Prostate gland (tissue), 2 donors: ENCODE data around the gene TMEM50B.

Experiments
- CTCF ChIP-seq, 4 experiments: fragments of 200-600 bp in 2 of 4; fragments of 450-650 bp in 2 of 4; sonication (generic) in 2 of 4; IDR thresholded peaks; 1 replicate in 3 of 4; 2 replicates in 1 of 4; pipeline ENCODE4 v1.5.1; 2016 to 2019; ENCODE audit warnings: antibody characterized with exemption in 4 of 4, mild to moderate bottlenecking in 2 of 4, moderate library complexity in 2 of 4
- POLR2A ChIP-seq: fragments of 450-650 bp; IDR thresholded peaks from one replicate; pipeline ENCODE4 v1.6.1; 2016; ENCODE audit warnings: antibody characterized with exemption, mild to moderate bottlenecking

GRCh38 chr21:33490991-33491372 is 11.2 kb upstream of the TMEM50B start:
- TF ChIP-seq CTCF (IDR thresholded peaks at IDR 0.05): no peak
- TF ChIP-seq POLR2A: no peak
